RWPE2 (cell line): ENCODE results near the gene TARBP1.

ENCODE experiments used
- ATAC-seq: fragments of 200-7000 bp; cut with Tn5 transposase; 3 replicates; pipeline ENCODE4 v1.9.1; 2021; ENCODE audit warnings: low read depth
- DNase-seq: peaks from one replicate; pipeline ENCODE4 v3.0.0-alpha.2; 2020; ENCODE audit warnings: low spot score
- H3K27ac ChIP-seq: fragments of 450-650 bp; 2 replicates; pipeline ENCODE4 v1.5.1; 2017; ENCODE audit warnings: mild to moderate bottlenecking; ENCODE audit not compliant: poor library complexity, severe bottlenecking
- H3K27me3 ChIP-seq: fragments of 250-450 bp; sonication (Bioruptor Pico); 2 replicates; pipeline ENCODE4 v1.5.1; 2021; ENCODE audit warnings: mild to moderate bottlenecking, moderate library complexity; ENCODE audit not compliant: insufficient read depth, poor library complexity, severe bottlenecking
- H3K36me3 ChIP-seq: fragments of 250-450 bp; sonication (Bioruptor Pico); 2 replicates; pipeline ENCODE4 v1.5.1; 2020; ENCODE audit warnings: low read depth, mild to moderate bottlenecking, moderate library complexity
- H3K4me1 ChIP-seq: fragments of 250-450 bp; sonication (Bioruptor Pico); 2 replicates; pipeline ENCODE4 v1.5.1; 2021; ENCODE audit warnings: mild to moderate bottlenecking, moderate library complexity; ENCODE audit not compliant: insufficient read depth, poor library complexity, severe bottlenecking
- H3K4me3 ChIP-seq: fragments of 250-450 bp; sonication (Bioruptor Pico); 2 replicates; pipeline ENCODE4 v1.5.1; 2021; ENCODE audit warnings: mild to moderate bottlenecking, moderate library complexity; ENCODE audit not compliant: severe bottlenecking
- H3K9me3 ChIP-seq: fragments of 250-450 bp; sonication (Bioruptor Pico); 2 replicates; pipeline ENCODE4 v1.5.1; 2021; ENCODE audit warnings: mild to moderate bottlenecking, moderate library complexity; ENCODE audit not compliant: severe bottlenecking
- CTCF ChIP-seq: fragments of 450-650 bp; IDR thresholded peaks from one replicate; pipeline ENCODE4 v1.5.1; 2017; ENCODE audit warnings: mild to moderate bottlenecking, moderate library complexity; ENCODE audit not compliant: poor library complexity, severe bottlenecking

The TARBP1 gene

GRCh38 chr1:234512451-234512861 is 33.5 kb upstream of the TARBP1 start:
- ATAC-seq: no peak

GRCh38 chr1:234509457-234510328 is 30.7 kb upstream of the TARBP1 start:
- DNase-seq: no peak

More at GRCh38 chr1:234512451-234512861, 33.5 kb upstream of the TARBP1 start:
- Histone ChIP-seq H3K4me3 (no peak overlapping the region), H3K27ac (no peak overlapping the region), H3K27me3 (no peaks in the 10 kb centered on the region), H3K36me3 (no peaks in the 10 kb centered on the region), H3K4me1 (peaks cover 22% of the 10 kb centered on the region), H3K9me3 (no peaks in the 10 kb centered on the region)
- DNase-seq: no peak
- TF ChIP-seq CTCF: no peak

GRCh38 chr1:234507626-234508387 is 28.8 kb upstream of the TARBP1 start:
- ATAC-seq: no peak
- Histone ChIP-seq H3K4me3 (no peak overlapping the region), H3K4me1 (peaks cover 23% of the 10 kb centered on the region), H3K27ac (no peak overlapping the region), H3K9me3 (no peaks in the 10 kb centered on the region), H3K27me3 (no peaks in the 10 kb centered on the region), H3K36me3 (no peaks in the 10 kb centered on the region)
- no peak for DNase-seq
- no peak for TF ChIP-seq CTCF

More at GRCh38 chr1:234509457-234510328, 30.7 kb upstream of the TARBP1 start:
- H3K9me3 ChIP-seq: no peaks in the 10 kb centered on the region
- no peaks in the 10 kb centered on the region for H3K36me3 ChIP-seq
- no peak; the same call in 2 of the 3 replicates for ATAC-seq
- no peaks in the 10 kb centered on the region for H3K27me3 ChIP-seq
- H3K4me1 ChIP-seq: peaks cover 23% of the 10 kb centered on the region
- no peak overlapping the region for H3K4me3 ChIP-seq
- TF ChIP-seq CTCF: no peak
- H3K27ac ChIP-seq: peak overlapping the region; percentile 4

- Histone ChIP-seq H3K36me3 (no peaks in the 10 kb centered on the region), H3K9me3 (no peaks in the 10 kb centered on the region), H3K4me1 (peaks cover 23% of the 10 kb centered on the region), H3K4me3 (no peak overlapping the region), H3K27ac (no peak overlapping the region), H3K27me3 (no peaks in the 10 kb centered on the region)
- no peak for TF ChIP-seq CTCF
- no peak for DNase-seq
- ATAC-seq: no peak
Measured at GRCh38 chr1:234507089-234507488, 28.1 kb upstream of the TARBP1 start.
